Muscle layer of duodenum (tissue), 2 donors: ENCODE results near the gene DCBLD2.

Source experiments
- H3K27ac ChIP-seq: one replicate; pipeline ENCODE4 v1.7.0; 2013; ENCODE audit warnings: mild to moderate bottlenecking, low read length
- H3K27me3 ChIP-seq: one replicate; pipeline ENCODE4 v1.7.0; 2013; ENCODE audit warnings: low read depth, mild to moderate bottlenecking, control low read depth, low read length
- H3K36me3 ChIP-seq, 2 donors: one replicate each; pipeline ENCODE4 v1.7.0; 2013; ENCODE audit warnings: low read length in 2 of 2, control low read depth in 1 of 2, mild to moderate bottlenecking in 1 of 2; ENCODE audit not compliant: insufficient read depth in 2 of 2, control insufficient read depth in 1 of 2
- H3K4me1 ChIP-seq, 2 donors: one replicate each; pipeline ENCODE4 v1.7.0; 2013; ENCODE audit warnings: low read length in 2 of 2, mild to moderate bottlenecking in 2 of 2, control low read depth in 1 of 2, moderate library complexity in 1 of 2; ENCODE audit not compliant: insufficient read depth in 2 of 2, control insufficient read depth in 1 of 2
- H3K4me3 ChIP-seq, 2 donors: one replicate each; pipeline ENCODE4 v1.7.0; 2013; ENCODE audit warnings: low read length in 2 of 2, low read depth in 1 of 2, mild to moderate bottlenecking in 1 of 2
- H3K9me3 ChIP-seq, 2 donors: one replicate each; pipeline ENCODE4 v1.7.0; 2013; ENCODE audit warnings: low read length in 2 of 2, control low read depth in 1 of 2, mild to moderate bottlenecking in 1 of 2; ENCODE audit not compliant: control insufficient read depth in 1 of 2
- donor health status: healthy.

DCBLD2 gene

DNA sequence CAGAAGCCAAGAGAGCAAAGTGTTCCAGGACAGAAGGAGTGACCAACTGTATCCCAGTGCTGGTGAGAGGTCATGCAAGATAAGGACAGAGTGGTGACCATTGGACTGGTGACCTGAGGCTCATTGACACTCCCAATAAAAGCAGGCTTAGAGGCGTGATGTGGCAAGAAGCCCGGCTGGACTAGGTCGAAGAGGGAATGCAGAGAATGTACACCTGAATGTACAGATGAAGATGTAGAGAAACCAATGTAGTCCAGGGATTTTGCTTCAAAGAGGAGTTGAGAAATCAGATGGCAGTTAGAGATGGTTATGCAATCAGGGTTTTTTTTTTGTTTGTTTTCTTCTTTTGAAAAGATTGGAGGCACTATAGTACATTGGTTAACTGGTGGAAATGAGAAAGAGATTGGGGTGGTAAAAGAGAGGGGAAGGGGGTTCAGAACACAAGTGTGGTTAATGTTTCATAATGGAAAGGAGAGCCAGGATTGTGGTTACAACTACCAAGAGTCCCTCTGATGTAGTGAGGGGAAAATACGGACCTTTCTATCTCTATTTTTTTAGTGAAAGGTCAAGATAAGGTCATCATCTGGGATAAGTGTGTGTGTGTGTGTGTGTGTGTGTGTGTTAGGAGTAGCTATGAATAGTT, 115.0 kb downstream of the DCBLD2 start:
- no peaks in the 10 kb centered on the region for H3K27me3 ChIP-seq
- no peak overlapping the region for H3K27ac ChIP-seq
- peaks cover 0 to 16% of the 10 kb centered on the region in 2 donors for H3K36me3 ChIP-seq
- no peaks in the 10 kb centered on the region for H3K9me3 ChIP-seq
- no peaks in the 10 kb centered on the region for H3K4me1 ChIP-seq
- no peak overlapping the region for H3K4me3 ChIP-seq

- Histone ChIP-seq H3K9me3 (no peaks in the 10 kb centered on the region), H3K27me3 (no peaks in the 10 kb centered on the region), H3K27ac (no peak overlapping the region), H3K4me3 (no peak overlapping the region), H3K4me1 (no peaks in the 10 kb centered on the region), H3K36me3 (peaks cover 0 to 16% of the 10 kb centered on the region in 2 donors)
These were observed 116.6 kb downstream of the DCBLD2 start for GRCh38 chr3:98784666-98785600.

GRCh38 chr3:98784042-98784441, 117.5 kb downstream of the DCBLD2 start:
- Histone ChIP-seq H3K27ac (no peak overlapping the region), H3K27me3 (no peaks in the 10 kb centered on the region), H3K9me3 (no peaks in the 10 kb centered on the region), H3K4me1 (no peaks in the 10 kb centered on the region), H3K4me3 (no peak overlapping the region), H3K36me3 (peaks cover 0 to 16% of the 10 kb centered on the region in 2 donors)

- no peaks in the 10 kb centered on the region for H3K4me1 ChIP-seq
These were observed 118.5 kb downstream of the DCBLD2 start for GRCh38 chr3:98782824-98783500.

DNA sequence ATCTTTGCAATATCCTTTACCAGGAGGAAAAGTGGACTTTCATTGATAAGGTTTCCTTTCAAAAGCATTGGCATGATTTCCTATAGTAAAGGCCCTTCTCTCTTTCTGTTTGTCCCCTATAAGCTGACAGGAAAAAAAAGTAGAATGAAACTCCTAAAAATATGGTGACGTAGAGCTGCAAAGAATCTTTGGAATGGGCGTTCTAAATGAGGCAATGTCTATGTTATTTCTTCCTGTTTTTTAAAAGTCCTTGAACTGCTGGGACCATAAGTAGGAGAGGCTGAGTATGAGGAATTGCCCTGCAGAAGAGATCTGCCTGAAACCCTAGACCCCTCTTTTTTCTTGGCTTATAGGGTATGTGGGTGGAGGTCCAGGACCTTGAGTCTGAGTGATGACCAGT, 121.2 kb downstream of the DCBLD2 start:
- Histone ChIP-seq H3K4me3 (no peak overlapping the region), H3K36me3 (peaks cover 0 to 6% of the 10 kb centered on the region in 2 donors), H3K27me3 (no peaks in the 10 kb centered on the region), H3K4me1 (no peaks in the 10 kb centered on the region), H3K9me3 (no peaks in the 10 kb centered on the region), H3K27ac (no peak overlapping the region)

More at GRCh38 chr3:98782824-98783500, 118.5 kb downstream of the DCBLD2 start:
- no peak overlapping the region for H3K4me3 ChIP-seq
- no peak overlapping the region for H3K27ac ChIP-seq
- no peaks in the 10 kb centered on the region for H3K27me3 ChIP-seq
- H3K36me3 ChIP-seq: peaks cover 0 to 16% of the 10 kb centered on the region in 2 donors
- H3K9me3 ChIP-seq: no peaks in the 10 kb centered on the region

DNA sequence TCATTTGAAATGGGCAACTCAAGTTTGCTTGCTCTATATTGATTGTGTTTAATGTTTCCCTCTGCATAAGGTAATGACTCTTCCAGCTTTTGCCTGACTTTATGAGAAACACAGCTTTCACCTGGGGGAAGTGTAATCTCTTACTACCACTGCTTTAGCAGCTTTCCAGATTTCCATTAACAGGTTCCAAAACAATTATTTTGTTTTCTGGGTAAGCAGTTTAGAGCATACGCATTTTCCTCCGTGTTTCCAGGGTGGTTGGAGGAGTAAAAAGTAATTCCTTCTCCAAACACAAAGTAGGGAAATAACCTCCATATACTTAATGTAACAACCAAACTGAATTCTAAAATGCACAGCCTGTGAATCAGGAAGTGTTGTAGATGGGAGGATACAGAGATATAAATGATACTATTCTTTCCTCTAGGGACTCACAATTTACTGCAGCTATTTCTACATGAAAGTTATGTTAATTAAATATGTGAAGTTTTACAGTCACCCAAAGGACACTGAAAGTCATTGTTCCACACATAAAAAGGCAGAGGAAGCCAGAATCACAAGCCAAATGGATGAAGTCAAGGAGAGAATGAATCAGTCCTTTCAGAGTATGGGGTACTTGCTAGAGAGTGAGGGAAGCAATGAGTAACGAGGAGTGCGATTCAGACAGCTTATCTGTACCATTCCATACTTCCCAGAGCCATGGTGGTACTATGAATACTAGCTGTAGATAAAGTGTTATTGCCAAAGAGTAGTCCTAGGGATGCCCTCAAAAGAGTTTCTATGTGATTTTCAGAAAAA, 121.8 kb downstream of the DCBLD2 start:
- Histone ChIP-seq H3K4me1 (no peaks in the 10 kb centered on the region), H3K9me3 (no peaks in the 10 kb centered on the region), H3K27me3 (no peaks in the 10 kb centered on the region), H3K4me3 (no peak overlapping the region), H3K27ac (peak overlapping the region; percentile 19), H3K36me3 (peaks cover 0 to 8% of the 10 kb centered on the region in 2 donors)

GRCh38 chr3:98778852-98779413, 122.6 kb downstream of the DCBLD2 start:
- no peaks in the 10 kb centered on the region for H3K9me3 ChIP-seq
- peaks cover 0 to 14% of the 10 kb centered on the region in 2 donors for H3K36me3 ChIP-seq
- H3K4me3 ChIP-seq: no peak overlapping the region
- no peaks in the 10 kb centered on the region for H3K4me1 ChIP-seq
- H3K27ac ChIP-seq: peak overlapping the region; percentile 19
- H3K27me3 ChIP-seq: no peaks in the 10 kb centered on the region

DNA sequence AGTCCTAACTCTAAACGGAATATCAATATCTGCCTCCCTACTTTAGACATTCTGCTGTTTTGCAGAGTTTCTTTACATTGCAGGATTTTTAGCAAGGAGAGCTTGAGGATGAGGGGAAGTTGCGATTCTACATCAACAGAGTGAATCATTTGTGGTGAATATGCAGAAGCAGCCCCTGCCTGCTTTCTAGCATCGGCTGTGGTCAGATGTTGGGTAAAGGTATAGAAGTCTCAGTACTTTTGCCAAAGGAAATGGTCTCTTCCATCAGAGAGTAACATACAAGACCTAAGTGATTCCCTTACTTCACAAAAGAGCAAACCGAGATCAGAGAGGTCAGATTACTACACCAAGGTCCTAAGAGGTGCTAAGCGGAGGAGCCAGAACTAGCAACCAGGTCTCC, 123.1 kb downstream of the DCBLD2 start:
- Histone ChIP-seq H3K27me3 (no peaks in the 10 kb centered on the region), H3K27ac (no peak overlapping the region), H3K9me3 (no peaks in the 10 kb centered on the region), H3K4me1 (no peaks in the 10 kb centered on the region), H3K4me3 (no peak overlapping the region), H3K36me3 (peaks cover 0 to 14% of the 10 kb centered on the region in 2 donors)

GRCh38 chr3:98777801-98778220, 123.7 kb downstream of the DCBLD2 start:
- Histone ChIP-seq H3K4me3 (no peak overlapping the region), H3K9me3 (no peaks in the 10 kb centered on the region), H3K36me3 (peaks cover 0 to 9% of the 10 kb centered on the region in 2 donors), H3K27ac (no peak overlapping the region), H3K27me3 (no peaks in the 10 kb centered on the region), H3K4me1 (no peaks in the 10 kb centered on the region)

- no peak overlapping the region for H3K27ac ChIP-seq
- H3K9me3 ChIP-seq: no peaks in the 10 kb centered on the region
- H3K27me3 ChIP-seq: no peaks in the 10 kb centered on the region
- H3K36me3 ChIP-seq: peaks cover 0 to 9% of the 10 kb centered on the region in 2 donors
- no peaks in the 10 kb centered on the region for H3K4me1 ChIP-seq
- H3K4me3 ChIP-seq: no peak overlapping the region
These were observed 124.2 kb downstream of the DCBLD2 start for GRCh38 chr3:98777286-98777685.
